Pons (tissue), 1 donor: ENCODE measurements around the gene SAG.
"Not testable (repeated sequence)": the region's sequence is repeated elsewhere in the genome, so short reads cannot be mapped to it uniquely, and the experiment has no call there.

Experiments used
- DNase-seq: peaks from one replicate; pipeline ENCODE4 v3.0.0-alpha.2; 2016; ENCODE audit warnings: low spot score

SAG gene

DNA sequence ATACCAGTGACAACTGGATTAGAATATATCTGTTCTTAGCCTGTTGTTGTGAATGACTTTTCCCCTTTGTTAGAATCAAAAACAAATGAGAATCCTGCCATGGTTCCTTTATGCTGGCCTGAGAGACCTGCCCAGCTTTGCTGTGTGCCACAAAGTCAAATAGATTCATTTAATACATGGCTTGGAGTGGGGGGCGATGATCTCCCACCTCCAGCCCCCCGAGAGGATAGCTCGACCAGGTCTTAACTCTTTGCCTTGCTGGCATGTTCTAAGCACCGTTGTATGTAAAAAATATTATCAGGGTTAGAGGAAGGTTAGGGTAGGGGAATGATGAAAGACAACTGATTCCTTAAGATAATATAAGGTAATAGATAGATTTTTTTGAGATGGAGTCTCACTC is 24.5 kb downstream of the SAG start:
- DNase-seq, result no peak

DNA sequence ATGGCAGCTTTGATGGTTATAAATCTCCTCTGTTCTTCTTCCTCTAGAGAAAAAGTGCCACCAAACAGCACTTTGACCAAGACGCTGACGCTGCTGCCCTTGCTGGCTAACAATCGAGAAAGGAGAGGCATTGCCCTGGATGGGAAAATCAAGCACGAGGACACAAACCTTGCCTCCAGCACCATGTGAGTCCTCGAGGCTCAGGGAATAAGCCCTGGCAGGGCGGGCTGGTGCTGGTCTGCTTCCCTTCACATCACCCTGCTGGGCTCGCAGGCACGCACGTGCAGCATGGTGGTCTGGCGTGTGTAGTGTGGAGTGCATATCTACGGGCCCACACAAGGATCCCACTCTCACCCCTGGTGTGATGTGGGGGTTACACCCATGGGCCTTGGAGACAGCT is 27.3 kb downstream of the SAG start:
- DNase-seq, result no peak

DNA sequence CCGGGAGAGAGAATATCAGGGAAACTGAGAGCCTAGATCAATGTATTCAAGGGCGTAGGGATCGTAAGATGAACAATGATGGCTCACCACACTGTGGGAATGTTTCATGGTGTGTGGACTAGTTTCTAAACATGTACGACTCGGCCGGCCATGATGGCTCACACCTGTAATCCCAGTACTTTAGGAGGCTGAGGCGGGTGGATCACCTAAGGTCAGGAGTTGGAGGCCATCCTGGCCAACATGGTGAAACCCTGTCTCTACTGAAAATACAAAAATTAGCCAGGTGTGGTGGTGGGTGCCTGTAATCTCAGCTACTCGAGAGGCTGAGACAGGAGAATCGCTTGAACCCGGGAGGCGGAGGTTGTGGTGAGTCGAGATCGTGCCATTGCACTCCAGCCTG is 28.5 kb downstream of the SAG start:
- DNase-seq, result not testable (repeated sequence)

DNA sequence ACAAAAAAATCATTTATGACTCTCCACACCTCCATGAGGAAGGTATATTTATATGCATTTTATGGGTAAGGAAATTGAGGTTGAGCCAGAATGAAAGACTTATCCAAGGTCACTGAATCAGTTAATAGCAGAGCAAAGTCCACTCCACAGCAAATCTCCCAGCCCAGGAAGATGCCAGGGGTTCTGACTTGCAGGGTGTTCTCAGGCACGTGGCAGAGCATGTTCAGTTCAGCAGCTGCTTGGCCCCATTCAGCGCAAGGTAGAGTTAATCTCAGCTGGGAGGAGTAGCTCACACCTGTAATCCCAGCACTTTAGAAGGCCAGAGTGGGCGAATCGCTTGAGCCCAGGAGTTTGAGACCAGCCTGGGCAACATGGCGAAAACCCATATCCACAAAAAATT is 28.9 kb downstream of the SAG start:
- no peak for DNase-seq

DNA sequence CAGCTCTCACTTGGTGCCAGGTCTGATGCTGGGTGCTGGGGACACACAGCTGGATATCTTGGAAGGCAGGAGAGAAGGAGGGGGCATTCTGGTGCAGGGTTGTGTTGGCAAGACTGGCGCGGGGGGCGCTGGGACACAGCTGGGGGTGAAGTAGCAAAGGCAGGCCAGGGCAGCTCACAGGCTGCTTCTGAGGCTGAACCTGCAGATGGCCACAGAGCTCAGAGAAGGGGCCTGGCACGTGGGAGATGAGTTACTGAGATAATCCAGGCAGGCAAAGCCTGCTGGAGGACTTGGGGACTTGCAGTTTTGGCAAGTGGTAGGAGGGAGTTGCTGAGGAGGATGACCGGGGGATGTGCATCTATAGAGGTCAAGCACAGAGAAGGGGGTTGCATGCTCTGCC is 30.4 kb downstream of the SAG start:
- DNase-seq, result no peak

DNA sequence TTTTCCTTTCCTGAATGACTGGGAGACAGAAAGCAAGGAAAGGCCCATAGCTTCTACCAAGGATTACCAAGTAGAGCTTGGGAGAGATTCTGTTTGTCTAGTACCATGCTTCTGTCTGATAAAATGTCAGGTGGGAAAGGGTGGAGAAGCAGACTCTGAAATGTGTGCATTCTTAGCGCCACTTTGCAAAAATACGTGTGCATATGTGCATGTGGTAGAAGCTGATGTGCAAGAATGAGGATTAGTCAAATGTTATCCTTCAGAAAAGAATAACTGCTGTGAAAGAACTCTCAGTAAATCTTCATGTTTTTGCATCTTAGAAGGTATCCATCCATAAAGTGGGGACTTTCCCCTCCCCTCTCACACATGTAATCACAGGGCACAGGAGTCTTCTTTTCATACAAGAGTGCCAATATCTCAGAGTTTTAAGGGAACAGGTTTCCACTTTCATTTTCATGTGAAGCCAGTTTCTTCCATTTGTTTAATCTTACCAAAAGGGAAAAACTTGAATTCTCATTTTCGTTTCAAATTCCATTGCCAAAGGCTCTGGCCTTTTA is 31.3 kb downstream of the SAG start:
- no peak for DNase-seq

DNA sequence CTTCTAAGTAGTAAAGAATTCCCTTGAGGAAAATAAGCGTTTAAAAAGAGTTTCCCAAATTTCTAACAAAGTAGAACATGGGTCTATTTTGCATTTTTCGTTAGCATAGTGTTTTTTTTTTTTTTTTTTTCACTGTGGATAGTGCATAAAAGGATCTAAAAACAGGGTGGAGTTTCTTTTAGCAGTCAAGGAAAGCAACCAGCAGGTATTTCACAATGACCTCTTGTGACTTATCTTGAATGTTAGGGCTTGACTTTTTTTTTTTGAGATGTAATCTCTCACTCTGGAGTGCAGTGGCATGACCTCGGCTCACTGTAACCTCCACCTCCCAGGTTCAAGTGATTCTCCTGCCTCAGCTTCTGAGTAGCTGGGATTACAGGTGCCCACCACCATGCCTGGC is 31.8 kb downstream of the SAG start:
- DNase-seq, result no peak

DNA sequence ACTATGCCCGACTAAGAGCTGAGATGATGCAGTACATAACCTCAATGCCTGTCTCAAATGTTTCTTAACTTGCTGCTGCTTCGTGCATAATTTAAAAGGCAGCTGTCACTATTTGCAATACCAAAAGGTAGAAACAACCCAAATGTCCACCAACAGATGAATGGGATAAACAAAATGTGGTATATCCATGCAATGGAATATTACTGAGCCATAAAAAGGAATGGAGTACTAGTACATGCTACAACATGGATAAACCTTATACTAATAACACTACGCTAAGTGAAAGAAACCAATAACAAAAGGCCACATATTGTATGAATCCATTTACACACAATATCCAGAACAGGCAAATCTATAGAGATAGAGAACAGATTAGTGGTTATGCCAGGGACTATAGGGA is 33.7 kb downstream of the SAG start:
- DNase-seq, result no peak

DNA sequence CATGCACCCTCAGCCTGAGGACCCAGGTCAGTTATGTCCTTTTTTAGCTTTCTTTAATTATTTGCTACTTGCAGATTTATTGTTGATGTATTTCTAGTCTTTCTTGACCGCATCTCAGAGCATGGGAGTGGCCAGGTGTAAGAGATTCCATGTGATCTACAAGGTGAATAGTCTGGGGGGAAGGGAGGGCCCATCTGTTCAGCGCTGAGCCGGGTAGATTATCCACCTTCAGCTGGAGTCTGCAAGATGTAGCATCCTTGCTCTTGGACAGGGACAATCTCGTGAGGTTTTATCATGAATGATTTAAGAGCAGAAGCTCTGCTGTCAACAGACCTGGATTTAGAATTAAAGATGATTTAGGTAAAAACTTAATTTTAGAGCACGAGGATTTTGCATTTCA is 34.7 kb downstream of the SAG start:
- DNase-seq, result no peak

DNA sequence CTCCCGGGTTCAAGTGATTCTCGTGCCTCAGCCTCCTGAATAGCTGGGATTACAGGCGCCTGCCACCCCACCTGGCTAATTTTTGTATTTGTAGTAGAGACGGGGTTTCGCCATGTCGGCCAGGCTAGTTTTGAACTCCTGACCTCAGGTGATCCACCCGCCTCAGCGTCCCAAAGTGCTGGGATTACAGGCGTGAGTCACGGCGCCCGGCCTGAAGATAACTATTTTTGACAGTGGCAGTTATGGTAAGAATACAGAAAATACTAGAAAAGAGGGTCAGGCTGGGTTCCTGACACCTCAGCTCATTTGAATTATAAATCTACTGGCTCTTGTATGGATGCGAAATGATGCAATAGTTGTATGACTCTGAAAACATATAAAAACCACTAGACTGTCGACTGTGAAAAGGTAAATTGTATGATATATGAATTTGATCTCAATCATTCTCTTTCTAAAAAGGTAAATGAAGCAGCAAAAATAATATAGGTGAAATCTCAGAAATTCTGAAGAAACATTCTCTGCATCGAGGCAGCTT is 35.6 kb downstream of the SAG start:
- no peak for DNase-seq

DNA sequence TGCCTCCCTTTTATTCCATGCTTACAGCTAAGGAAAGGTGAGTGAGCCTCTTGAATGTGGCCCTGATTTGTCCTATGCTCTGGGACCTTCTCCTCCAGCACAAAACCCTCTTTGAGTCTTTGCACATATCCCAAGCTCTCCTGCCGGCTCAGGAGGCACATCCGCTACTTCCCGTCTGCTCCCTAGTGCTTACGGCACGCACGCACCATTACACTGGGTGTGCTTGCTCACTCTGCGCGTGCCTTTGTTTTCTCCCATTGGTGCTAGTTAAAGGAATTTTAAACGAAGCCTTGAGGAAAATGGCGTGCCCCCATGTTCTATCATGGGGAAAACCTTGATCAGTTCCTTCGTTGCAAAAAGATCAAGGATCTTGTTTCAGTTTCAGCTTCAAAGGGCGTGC is 38.8 kb downstream of the SAG start:
- no peak for DNase-seq

DNA sequence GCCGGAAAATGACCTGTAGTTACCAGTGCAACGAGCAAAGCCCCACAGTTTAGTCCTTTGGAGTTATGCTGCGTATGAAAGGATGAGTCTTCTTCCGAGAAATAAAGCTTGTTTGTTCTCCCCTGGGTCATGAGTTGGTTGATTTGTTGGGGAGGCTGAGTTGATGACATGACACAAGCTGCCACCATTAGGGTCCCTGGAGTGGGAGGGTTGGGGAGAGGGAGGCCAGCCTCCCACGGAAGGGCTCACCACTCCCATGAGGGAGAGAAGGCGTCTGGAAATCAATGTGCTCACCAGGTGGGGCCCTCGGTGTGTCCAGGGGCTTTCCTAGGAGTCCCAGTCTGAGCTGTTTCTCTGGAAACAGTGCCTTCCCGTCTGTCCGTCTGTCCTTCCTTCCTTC is 39.3 kb downstream of the SAG start:
- peak; percentile 89 for DNase-seq

DNA sequence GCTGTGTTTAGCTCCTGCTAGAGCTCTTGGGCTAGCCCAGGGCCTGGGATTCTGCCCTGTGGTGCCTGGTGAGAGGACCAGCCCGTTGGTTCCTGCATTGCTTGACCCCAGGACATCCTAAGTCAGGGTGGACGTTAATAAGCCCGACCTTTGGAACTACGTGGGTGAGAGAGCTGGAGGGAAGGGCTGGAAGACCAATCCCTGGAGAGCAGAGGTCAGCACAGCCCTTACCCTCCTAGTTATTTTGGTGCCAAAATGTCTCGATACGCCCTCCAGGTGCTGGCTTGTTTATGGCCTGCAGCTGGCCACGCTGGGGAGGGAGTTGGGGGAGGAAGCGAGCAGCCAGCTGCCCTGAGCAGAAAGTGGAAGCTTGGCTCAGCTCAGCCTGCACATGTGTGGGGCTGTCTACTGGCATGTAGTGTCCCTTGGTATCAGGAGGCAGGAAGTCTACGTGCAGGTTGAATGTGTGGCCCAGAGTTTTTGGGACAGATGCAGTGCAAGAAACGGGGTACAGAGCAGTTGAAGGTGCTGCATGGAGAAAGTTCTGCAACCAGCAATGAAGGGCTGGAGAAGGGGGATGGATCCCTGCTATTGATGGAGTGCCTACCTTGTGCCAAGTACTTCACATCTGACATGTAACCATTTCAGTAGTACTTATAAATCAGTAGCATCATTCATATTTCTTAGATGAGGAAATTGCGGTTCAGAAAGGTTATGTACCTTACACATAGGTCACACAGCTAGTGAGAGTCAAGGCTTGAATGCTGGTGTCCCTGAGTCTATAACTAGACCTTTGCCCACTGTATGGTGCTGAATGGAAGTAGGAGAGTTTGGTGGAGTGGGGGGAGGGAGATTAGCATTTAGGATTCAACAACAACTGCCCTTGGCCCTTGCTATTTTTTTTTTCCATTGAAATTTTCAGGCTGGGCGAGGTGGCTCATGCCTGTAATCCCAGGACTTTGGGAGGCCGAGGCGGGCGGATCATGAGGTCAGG is 41.7 kb downstream of the SAG start:
- peak; percentile 83 for DNase-seq

DNA sequence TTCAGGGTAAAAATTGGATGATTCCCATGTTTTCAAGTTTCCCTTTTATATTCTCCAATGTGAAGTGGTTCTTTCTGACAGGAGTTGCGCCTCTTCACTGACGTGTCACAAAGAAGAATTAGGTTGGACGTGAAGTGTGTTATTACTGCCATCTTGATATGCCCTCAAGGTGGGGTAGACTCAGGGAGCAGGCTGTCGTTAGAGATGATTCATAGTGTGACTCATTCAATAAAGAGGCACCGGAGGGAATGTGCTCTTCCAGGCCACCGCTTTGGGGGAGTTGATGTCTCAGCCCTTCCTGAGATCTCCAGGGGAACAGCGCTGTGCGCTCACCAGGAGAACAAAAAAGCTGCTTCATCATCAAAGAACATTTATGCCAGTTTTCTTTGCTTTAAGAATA is 43.1 kb downstream of the SAG start:
- DNase-seq, result no peak

DNA sequence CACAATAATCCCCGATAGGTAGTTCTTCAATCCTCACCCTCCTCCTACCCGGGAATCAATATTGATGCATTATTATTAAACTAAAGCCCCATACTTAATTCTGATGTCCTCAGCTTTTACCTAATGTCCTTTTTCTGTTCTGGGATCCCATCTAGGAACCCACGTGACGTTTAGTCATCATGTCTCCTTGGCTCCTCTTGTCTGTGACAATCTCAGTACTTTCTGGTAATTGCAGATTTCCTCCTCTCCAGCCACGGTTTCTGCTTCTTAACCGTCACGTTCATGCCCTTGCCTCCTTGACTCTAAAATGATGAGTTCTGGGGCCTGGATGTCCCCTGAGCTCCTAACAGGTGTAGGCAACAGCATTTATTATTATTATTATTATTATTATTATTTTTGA is 43.8 kb downstream of the SAG start:
- DNase-seq, result no peak

DNA sequence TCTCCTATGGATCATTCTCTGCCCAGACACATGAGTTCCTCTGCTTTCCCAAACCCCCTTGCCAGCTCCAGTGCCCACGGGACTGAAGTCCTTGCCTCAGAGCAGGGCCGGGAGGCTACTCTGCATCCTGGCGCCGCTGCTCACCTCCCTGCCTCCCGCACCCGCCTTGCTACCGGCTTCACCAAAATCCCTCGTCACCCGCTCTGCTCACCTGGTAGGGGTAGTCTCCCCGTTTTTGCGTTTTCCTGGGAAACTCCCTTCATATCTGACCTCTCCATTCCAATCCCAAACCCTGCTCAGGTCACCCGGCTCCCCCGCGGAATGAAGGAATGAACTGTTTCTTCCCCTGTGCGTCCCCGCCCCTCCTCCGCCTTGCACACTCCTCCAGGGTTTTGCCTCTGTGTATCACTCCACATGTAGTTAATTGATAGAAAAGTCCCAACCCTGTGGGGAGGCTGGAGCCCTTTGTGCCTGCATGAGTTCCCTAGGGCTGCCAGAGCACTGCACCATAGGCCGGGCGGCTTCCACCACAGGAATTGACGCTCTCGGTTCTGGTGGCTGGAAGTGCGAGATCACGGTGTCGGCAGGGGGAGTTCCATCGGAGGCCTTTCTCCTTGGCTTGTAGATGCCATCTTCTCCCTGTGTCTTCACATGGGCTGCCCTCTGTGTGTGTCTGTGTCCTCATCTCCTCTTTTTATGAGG is 44.7 kb downstream of the SAG start:
- DNase-seq, result no peak

DNA sequence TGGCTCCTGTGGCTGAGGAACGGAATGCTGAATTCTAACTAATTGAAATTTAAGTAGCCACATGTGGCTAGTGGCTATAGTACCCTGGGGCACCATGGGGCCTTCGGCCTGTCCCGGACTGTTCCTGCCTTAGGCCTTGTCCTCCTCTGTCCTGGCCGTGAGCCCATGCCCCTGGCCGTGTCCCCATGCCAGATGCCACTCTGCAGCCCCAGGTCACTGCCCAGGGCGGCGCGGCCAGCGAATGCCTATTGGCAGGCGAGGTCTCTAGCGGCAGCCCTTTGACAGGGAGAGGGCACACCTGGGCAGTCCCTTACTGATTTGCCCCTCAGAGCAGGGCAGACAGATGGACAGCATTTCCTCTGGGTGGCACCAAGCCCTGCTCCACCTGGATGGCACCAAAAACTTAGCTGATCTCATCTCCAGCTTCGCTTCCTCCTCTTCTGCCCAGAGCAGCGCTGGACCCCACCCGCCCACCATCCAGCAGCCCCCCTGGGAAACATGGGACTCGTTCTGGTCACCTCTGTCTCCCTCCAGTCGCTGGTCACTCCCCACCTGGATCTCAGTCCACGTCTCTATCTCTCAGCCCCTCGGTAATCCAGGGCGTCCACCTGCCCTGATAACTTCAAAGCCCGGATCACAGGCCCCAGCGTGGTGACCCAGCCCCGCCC is 45.6 kb downstream of the SAG start:
- DNase-seq, result no peak

DNA sequence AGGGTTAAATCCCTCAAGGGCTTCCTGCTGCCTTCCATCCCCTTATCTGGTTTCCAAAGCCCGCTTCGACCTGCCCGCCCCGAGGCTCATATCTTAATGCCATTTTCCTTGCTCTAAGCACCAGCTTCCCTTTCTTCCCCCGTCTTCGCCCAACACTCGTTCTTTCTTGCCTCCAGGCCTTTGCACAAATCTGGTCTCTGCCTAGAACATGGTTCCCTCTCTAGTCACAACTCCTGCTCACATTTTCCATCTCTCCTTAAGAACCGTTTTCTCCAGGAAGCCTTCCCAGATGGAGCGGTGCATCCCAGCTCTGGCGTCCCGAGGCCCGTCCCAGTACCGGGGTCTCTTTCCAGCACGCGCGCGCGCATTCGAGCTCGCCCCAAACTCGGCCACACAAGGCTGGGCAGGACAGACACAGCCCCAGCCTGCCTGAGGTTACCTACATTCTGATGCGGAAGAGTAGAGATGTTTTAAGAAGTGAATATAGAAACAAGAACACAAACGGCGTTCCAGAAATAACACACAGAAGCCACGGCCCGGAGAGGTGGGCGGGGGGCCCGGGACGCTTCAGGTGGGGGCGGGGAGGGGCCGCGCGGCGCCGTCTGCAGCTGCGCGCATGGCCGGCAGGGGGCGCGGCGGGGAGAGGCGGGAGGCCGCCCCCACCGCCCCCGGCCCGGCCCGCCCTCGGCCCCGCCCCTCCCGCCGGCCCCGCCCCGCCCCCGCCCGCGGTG is 46.3 kb downstream of the SAG start, which contains the start of gene DGKD:
DGKD (plus strand) TSS at position 726 of the 731 bp plus-strand sequence. CDS start 25 bp downstream, outside the sequence.
- no peak for DNase-seq

DNA sequence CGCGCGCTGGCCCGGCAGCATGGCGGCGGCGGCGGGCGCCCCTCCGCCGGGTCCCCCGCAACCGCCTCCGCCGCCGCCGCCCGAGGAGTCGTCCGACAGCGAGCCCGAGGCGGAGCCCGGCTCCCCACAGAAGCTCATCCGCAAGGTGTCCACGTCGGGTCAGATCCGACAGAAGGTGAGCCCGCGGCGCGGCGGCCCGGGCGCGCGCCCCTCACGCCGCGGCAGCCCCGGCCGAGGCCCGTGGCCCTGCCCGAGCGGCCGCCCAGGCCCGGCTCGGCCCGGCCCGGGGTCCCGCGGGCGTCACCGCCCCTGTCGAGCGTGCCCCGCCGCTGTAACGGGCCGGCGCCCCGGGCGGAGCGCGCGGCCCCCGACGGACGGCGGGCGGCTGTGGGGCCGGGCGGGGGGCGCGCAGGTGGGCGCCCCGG is 46.9 kb downstream of the SAG start:
- DNase-seq, result no peak

DNA sequence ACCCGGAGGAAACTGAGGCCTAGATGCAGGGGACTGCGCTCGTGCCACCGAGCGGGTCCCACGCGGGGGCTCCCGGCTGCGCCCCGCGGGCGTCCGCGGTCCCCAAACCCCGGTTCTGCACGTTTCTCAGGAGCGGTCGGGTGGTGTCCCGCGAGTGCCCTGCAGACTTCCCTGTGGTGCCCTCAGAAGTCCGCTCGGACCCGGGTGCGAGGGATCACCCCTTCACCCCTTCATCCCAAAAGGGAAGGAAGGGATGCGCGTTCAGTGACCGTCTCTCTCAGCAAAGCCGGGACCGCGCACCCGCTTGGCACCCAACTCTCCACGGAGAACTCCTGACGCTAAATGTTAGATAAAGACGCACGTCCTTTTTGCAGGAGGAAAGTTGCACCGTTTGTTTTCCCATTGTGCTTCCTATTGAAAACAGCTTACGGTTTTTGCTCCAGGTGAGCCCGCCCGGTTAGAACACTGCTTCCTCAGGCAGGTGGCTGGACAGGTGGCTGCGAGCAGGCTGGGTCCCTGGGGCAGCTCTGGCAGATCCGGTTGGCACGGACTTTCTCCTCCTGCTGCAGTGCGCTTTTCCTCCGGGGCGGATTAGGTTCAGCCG is 47.5 kb downstream of the SAG start:
- no peak for DNase-seq

DNA sequence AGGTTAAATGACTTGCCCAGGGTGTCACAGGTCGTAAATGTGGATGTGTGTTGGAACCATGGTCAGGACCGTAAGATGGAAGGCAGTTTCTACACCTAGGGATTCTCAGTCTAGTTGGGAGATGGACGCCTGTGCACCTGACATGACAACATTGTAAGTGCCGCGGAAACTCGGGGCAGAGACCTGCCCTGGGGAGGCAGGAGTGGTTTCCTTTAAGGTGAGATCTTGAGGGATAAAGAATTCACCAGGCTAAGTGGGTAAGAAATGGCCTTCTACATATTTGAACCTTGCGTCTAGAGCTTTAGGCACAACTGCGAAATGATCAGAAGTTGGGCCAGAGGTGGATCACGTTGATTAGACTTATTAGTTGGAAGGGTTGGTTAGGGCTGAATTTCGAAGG is 48.3 kb downstream of the SAG start:
- DNase-seq, result no peak
